SK-N-SH (cell line): ENCODE data around the gene DCTN3.
A peak's percentile ranks its signal among the peaks of the same experiment; 100 is the strongest.

Experiments
- EP300 ChIP-seq, 2 experiments: IDR thresholded peaks; 2 replicates each; pipeline versions ENCODE4 v1.4.0 to v1.6.1; 2012; ENCODE audit warnings: borderline replicate concordance in 1 of 2, low read depth in 1 of 2, low read length in 1 of 2
- GABPA ChIP-seq: IDR thresholded peaks from 2 replicates; pipeline ENCODE4 v1.4.0; 2012; ENCODE audit warnings: low read depth, mild to moderate bottlenecking
- GATA2 ChIP-seq: sonication (generic); formaldehyde crosslinking; IDR thresholded peaks from 2 replicates; pipeline ENCODE4 v1.5.0; 2020; ENCODE audit warnings: mild to moderate bottlenecking, missing genetic modification reagents
- NFIC ChIP-seq: IDR thresholded peaks from 2 replicates; pipeline ENCODE4 v1.4.0; 2012; ENCODE audit warnings: borderline replicate concordance
- NRF1 ChIP-seq: IDR thresholded peaks from 2 replicates; pipeline ENCODE4 v1.6.1; 2012; ENCODE audit warnings: low read depth, mild to moderate bottlenecking, low read length
- RAD21 ChIP-seq: IDR thresholded peaks from 2 replicates; pipeline ENCODE4 v1.6.1; 2012; ENCODE audit warnings: mild to moderate bottlenecking, low read length
- SIN3A ChIP-seq: IDR thresholded peaks from 2 replicates; pipeline ENCODE4 v1.6.1; 2012; ENCODE audit warnings: low read depth, mild to moderate bottlenecking, low read length, moderate library complexity, borderline replicate concordance
- TF ChIP-seq, protein P1 (sequence below): fragments of 200-600 bp; sonication (generic); IDR thresholded peaks from 2 replicates; pipeline ENCODE4 v1.6.1; 2017; ENCODE audit warnings: antibody characterized with exemption, mild to moderate bottlenecking, moderate library complexity
- TF ChIP-seq, protein P2 (sequence below): IDR thresholded peaks from 2 replicates; pipeline ENCODE4; 2012

DNA sequence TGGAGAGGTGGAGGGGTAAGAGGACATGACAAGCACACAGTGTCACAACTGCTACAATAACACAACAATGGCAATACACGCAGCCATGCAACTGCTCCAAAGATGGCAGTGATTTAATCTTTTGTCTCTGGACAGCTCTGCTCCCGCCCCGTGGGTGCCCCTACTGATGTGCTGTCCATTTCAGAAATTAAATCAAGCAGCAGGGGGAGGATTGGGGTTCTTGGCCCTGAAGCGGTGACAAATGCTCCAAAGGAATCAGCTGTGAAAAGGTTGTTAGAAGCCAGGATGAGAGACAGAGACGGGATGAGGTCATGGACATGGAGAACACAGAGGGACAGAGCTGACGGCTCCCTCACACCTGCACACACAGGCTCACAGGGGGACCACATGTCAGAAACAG, 53.3 kb downstream of the DCTN3 start:
- no peak for TF ChIP-seq GABPA
- TF ChIP-seq, protein P1, sequence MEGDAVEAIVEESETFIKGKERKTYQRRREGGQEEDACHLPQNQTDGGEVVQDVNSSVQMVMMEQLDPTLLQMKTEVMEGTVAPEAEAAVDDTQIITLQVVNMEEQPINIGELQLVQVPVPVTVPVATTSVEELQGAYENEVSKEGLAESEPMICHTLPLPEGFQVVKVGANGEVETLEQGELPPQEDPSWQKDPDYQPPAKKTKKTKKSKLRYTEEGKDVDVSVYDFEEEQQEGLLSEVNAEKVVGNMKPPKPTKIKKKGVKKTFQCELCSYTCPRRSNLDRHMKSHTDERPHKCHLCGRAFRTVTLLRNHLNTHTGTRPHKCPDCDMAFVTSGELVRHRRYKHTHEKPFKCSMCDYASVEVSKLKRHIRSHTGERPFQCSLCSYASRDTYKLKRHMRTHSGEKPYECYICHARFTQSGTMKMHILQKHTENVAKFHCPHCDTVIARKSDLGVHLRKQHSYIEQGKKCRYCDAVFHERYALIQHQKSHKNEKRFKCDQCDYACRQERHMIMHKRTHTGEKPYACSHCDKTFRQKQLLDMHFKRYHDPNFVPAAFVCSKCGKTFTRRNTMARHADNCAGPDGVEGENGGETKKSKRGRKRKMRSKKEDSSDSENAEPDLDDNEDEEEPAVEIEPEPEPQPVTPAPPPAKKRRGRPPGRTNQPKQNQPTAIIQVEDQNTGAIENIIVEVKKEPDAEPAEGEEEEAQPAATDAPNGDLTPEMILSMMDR: no peak
- TF ChIP-seq NRF1: no peak
- no peak for TF ChIP-seq NFIC
- TF ChIP-seq, protein P2, sequence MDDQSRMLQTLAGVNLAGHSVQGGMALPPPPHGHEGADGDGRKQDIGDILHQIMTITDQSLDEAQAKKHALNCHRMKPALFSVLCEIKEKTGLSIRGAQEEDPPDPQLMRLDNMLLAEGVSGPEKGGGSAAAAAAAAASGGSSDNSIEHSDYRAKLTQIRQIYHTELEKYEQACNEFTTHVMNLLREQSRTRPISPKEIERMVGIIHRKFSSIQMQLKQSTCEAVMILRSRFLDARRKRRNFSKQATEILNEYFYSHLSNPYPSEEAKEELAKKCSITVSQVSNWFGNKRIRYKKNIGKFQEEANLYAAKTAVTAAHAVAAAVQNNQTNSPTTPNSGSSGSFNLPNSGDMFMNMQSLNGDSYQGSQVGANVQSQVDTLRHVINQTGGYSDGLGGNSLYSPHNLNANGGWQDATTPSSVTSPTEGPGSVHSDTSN: no peak
- TF ChIP-seq GATA2 (CRISPR knock-in tag): peak; percentile 79
- no peak for TF ChIP-seq SIN3A
- peak in 1 of 2 experiments; percentile 72; a peak in 1 of 4 replicates for TF ChIP-seq EP300 (IDR thresholded peaks at IDR 0.05; ENCODE audit: borderline replicate concordance in 1 of 2, low read depth in 1 of 2, low read length in 1 of 2)
- peak; percentile 24; the same call in 1 of the 2 replicates for TF ChIP-seq RAD21
